ENCODE data around the gene APC2.
"Not testable (repeated sequence)": the region's sequence is repeated elsewhere in the genome, so short reads cannot be mapped to it uniquely, and the experiment has no call there.

The APC2 gene

DNA sequence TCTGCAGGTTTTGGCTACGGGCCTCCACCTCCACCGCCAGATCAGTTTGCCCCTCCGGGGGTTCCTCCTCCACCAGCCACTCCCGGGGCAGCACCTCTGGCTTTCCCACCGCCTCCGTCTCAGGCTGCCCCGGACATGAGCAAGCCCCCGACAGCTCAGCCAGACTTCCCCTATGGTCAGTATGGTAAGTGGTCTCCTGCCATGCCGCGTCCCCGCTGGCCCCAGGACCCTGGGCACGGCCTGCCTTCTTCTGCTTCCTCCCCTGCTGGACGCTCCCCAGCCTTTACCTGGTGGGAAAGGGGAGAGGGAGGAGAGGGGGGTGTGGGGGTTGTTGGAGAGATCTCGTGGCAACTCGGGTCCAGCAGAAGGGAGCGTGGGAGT lies 17.4 kb upstream of the APC2 start:
- DNase-seq = no peak

DNA sequence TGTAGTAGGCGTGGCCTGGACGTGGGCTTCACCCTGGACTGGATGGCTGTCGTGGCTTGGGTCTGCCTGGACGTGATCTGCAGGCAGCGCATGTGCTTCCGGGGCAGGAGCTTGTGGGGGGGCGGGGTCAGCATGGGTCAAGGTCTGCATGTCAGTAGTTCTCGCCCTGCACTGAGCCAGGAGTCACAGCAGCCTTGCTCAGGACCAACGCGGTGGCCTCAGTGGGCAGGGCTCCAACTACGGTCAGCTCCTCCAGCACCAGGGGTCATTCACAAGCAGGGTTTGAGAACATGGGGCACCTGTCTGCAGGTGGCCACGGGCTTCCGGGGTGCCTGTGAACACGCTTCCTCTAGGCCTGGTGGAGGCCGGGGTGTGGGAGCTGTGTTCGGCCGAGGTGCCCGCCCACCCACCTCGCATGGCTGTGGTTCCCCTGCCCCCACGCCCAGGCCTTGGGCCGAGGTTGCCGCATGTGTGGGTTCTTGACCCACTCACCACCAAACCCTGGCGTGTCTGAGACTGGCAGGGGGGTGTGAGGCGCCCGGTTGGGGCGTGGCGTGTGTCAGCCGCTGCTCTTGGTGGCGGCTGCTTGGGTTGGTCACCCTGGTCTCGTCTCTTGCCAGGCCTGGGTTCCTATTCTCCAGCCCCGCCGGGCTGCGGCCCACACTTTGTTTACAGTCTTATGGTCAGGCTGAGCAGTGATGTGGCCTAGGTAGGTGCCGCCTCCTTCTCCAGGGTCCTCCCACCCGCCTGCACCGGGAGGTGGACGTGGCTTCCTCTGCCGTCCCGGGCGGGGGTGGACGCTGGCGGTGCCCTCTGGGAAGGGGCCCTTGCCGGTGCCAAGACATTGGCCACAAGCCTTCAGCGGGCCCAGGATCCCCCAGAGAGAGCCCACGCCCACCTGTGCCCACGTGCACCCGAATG lies 16.5 kb upstream of the APC2 start:
- no peak for DNase-seq

DNA sequence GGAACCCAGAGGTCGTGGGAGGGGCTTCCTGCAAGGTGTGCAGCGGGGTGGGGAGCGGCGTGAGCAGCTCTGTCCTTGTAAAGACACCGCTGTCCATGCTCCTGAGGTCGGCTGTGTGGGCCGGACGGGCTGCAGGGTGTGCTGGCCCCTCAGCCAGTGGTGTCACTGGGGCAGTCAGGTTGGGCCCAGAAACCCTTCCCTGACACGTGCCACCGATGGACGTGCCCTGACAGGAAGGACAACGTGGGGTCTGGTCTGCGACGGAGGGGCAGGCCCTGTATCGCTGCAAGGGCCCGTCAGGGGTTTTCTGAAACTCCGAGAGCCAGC lies 15.9 kb upstream of the APC2 start:
- no peak for DNase-seq

DNA sequence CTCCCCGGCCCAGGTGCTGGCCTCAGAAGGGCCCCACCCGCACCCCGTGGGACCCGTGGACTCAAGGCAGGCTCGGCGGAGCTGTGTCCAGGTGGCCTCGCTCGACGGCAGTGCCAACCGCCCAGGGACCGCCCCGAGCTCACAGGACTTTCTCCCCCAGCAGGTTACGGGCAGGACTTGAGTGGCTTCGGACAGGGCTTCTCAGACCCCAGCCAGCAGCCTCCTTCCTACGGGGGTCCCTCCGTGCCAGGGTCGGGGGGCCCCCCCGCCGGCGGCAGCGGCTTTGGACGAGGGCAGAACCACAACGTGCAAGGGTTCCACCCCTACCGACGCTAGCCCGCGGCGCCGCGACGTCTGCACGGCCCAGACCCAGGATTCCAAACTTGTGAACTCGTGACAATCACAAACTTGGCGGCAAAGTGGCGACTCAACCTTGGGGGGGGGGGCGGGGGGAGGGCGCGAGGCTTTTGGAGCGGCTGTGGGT lies 15.3 kb upstream of the APC2 start:
- no peak for DNase-seq

DNA sequence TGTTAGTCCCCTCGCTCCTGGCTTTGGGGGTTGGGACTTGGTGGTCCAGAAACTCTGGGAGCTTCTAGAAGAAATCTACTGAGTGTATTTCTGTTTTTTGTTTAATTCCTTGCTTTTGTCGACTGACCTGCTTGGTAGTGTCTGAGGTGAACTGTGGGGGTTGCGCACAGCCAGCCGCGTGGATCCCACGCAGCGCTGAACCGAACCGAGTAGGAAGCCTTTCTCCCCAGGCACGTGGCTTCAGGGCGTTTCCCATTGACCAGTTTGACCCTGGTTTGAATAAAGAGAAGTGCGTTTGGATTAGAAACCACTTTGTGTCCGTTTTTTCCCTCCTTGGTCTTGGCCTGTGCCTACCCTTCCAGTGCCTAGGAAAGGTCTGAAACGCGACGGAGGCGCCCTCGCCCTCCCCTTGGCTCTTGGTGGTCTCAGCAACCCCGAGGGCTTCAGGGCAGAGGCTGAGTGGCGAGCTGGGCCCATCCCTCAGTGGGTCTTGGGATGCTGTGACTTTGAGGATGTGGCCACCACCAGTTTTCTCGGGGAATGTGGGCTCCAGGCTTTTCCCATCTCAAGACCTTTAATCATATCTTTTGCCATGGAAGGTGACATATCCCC lies 14.4 kb upstream of the APC2 start:
- DNase-seq = no peak

DNA sequence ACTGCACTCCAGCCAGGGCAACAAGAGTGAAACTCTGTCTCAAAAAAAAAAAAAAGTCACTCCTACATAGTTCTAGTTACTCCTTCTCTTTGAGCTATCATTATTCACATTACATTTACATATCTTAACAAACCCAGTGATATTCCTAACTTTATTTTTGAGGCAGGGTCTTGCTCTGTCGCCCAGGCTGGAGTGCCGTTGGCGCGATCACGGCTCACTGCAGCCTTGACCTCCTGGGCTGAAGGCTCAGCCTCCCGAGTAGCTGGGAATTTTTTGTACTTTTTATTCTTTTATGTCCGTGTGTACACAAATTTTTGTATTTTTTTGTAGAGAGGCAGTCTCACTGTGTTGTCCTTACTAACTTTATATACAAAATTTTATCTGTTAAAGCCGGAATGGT lies 12.3 kb upstream of the APC2 start:
- no peak for DNase-seq

DNA sequence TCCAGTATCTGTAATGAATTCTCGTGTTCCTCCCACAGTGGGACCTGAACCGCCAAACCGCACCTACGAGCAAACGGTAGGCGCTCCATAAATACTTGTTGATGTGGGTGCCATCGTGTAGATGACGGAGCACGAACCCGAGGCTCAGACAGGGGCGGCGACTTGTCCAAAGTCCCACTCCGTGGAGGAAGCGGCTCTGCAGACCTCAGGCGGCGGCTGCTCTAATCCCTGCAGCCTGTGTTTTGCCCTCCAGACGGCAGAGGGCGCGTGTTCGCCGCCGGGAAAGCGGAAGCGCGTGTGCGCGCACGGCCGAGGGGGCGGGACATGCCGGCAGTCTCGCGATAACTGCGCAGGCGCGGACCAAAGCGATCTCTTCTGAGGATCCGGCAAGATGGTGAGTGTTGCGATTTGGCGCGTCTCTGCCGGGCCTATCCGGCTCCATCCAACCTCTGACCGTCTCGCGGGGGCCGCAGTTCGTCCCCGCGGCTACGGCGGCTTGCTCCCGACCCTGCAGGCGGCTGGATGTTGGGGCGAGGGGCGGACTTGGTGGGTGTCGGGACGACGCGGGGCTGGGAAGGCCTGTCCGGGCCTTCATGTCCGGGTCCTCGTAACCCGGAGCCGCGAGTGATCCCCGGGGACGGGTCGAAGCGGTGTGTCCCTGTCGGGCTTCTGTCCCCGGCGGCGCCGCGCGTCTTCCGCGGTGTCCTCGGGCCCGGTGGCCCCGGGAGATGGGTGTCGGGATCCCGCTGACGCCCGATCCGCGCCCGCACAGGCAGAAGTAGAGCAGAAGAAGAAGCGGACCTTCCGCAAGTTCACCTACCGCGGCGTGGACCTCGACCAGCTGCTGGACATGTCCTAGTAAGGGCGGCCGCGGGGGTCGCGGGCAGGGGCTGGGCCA lies 11.6 kb upstream of the APC2 start, which contains the start of gene RPS15:
RPS15 (plus strand) TSS at position 362 of the 898 bp plus-strand sequence; CDS start at position 392, 30 bp downstream.
- DNase-seq = peak; percentile 40

DNA sequence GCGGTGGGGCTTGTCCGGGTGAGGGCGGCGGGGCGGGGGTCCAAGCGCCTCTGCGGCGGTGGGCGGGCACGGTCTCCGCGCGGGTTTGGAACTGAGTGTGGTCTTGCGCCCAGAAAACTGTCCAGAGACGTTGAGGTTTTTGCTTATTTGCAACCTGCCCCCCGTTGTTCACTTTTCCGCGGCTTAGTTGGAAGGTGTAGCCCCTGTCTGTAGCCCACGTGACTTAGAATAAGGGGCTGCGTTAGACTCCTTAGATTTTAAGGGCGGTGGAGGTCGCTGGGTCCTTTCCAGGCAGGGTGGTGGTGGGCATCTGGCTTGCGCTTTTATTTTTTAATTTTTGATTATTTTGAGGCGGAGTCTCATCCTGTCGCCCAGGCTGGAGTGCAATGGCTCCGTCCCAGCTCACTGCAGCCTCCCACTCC lies 11.0 kb upstream of the APC2 start:
- no peak for DNase-seq

DNA sequence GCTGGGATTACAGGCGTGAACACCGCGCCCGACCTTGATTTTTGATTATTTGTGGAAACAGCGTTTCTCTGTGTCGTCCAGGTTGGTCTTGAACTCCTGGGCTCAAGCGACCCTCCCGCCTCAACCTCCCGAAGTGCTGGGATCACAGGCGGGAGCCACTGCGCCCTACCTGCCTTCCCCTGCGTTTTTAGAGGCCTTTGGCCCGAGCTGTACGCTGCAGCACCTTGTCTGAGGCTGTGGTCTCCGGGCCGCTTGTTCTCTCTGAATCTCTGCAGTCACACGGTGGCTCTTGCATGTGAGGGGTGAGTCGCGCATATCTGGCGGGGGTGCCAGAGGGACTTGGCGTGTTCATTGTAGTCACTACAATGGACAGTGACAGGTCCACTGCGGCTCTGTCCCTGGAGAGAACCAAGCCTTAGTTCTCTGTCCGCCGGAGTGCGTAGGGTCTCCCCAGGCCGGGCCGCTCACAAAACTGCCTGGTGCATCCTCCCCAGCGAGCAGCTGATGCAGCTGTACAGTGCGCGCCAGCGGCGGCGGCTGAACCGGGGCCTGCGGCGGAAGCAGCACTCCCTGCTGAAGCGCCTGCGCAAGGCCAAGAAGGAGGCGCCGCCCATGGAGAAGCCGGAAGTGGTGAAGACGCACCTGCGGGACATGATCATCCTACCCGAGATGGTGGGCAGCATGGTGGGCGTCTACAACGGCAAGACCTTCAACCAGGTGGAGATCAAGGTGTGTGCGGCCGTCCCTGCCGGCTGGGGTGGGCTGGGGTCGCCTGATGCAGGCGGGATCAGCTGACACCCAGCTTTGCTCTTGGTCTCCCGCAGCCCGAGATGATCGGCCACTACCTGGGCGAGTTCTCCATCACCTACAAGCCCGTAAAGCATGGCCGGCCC lies 10.2 kb upstream of the APC2 start:
- DNase-seq = not testable (repeated sequence)

DNA sequence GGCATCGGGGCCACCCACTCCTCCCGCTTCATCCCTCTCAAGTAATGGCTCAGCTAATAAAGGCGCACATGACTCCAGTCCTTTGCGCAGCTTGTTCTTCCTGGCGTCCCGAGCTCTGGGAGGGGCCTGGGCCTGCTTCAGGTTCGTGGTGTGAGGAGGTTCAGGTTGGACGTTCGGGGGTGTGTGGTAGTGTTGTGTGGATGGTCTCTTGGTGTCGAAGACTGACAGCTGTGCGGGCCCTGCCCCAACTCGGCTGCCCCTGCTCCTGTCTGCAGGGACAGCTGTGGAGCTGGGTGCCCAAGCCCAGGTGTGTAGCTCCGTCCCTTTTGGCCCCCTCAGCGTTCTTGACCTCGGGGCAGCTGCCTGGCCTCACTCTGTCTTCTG lies 9.5 kb upstream of the APC2 start:
- DNase-seq = no peak

DNA sequence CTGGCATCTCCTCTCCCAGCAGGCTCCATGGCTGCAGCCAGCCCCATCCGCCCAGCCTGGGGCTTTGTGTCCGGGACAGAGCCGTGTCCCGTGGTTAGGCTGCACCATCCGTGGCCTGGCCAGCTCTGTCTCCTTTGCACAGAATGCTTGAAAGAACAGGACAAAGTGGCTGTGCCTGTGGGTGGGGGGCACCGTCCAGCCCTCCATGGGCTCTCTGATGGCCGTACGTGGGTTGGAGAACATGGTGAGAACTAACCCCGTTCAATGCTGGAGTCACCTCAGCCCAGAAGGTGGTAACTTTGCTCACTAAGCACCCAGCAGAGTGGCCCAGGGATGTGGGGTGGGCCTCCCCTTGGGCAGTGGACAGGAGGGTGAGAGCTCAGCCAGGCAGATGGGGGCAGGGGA lies 8.9 kb upstream of the APC2 start:
- no peak for DNase-seq

DNA sequence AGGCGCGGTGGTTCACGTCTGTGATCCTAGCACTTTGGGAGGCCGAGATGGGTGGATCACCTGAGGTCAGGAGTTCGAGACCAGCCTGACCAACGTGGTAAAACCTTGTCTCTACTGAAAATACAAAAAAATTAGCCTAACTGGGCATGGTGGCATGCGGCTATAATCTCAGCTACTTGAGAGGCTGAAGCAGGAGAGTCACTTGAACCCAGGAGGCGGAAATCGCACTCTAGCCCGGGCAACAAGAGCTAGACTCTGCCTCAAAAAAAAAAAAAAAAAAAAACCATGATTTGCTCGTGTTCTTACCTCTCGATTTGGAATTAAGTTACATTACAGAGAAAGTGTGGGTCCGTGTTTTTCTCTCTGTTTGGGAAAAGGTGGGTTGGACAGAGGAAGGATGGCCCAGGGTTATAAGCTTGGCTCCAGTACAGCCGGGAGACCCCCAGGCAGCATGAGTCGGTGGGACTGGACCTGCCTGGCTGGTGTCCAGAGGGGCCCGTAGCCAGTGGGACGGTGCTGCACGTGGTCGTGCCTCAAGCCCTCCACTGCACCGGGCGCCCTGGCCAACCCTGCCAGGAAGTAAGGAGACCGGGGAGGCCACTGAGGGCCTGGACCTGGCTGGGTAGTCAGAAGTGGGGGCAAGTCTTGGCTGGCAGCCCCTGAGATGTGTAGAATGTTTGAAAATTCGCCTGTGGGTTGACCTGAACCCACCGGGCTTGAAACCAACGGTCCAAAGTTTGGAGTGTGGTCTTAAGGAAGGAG lies 8.1 kb upstream of the APC2 start:
- no peak for DNase-seq

DNA sequence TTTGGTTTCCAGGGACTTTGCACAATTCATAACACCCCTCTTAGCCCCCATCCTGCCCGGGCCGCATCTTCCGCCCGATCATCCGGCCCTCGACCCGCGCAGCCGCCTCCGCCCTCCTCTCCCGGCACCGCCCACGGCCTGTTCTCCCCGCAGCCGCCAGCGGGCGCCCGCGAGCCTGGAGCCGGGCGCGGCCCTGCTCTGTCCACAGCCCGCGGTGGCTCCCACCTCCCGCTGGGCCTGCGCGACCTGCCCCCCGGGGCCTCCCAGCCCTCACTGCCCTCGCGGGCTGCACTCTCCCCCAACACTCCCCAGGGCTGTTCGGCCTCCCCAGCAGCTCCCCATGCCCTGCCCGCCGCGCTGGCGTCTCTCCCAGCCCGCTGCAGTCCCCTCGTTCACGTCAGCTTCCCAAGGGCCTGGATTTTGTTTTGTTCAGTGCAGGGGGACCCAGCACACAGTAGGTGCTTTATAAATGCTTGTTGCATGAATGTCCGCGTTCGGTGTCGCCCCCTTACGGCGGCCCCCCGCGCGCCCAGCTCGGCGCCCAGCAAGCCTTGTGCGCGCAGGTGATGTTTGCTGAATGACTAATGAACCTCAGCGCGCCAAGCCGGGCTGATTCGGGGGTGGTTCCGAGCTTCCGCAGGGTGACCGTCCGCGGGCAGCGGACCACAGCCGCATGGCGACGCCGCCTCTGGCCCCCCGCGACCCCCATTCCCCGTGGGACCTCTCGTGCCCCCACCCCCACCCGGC lies 4.6 kb upstream of the APC2 start:
- no peak for DNase-seq

DNA sequence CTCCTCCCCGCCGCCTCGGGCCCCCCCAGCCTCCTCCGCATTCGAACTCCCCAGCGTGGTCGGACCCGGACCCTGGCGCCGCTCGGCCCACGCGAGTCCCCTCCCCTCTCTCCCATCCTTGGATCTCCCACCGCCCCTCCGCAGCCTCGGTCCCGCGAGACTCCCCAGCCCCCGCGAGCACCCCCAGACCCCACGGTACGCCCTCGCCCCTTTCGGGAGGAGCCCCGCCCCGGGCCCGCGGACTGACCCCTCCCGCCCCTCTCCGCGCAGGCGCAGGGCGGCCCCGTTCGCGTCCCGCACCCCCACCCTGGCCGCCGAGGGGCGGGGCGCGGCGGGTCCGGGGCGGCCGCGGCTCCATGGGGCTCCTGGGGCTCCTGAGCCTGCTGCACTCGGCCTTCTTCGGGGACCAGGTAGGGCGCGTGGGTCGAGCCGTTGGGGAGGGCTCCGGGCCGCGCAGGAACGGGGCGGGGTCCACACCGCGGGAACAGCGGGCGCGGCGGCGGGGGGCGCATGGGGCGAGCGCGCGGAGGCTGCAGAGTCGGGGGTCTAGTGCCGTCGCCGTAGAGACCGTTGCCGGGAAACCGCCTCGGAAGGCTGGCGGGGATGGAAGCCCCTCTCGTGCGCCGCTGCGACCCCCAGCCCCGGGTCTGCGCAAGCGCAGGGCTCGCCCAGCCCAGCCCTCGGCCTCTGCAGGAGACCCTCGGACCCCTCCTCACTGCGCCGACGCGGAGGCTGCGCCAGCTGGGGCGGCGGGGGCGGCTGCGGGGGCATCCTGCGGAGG lies 3.8 kb upstream of the APC2 start:
- DNase-seq = no peak

DNA sequence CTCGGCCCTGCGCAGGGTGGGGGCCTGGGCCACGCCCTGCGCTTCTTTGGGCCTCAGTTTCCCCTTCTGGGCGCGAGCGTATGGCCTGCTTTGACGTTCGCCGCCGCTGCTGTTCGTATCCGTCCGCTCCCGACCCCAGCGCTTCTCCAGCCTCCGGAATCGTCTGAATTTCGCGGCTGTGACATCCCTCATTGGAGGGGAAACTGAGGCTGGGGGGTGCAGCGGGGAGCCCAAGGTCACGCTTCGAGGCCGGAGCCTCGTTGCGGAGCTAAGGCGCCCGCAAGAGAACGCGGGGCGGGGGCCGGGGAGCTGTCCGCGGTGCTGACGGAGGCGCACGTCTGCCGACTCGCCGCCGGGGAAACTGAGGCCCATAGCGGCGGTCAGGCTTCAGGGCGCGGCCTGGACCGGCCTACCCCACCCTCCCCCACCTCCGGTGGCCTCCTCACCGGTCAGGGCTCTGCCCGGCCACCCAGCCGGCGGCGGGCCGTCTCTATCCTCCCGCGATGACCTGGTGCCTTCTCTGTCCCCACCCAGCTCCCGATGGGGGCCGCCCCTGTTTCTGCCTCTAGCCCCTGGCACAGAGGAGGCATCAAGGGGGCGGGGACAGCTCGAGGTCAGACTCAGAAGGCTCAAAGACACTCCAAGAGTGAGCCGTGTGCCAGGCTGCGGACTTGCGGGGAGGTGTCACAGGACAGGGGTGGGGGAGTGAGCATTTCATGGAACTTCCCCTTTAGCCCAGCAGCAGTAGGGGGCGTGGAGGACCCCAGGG lies 3.0 kb upstream of the APC2 start:
- DNase-seq = no peak

DNA sequence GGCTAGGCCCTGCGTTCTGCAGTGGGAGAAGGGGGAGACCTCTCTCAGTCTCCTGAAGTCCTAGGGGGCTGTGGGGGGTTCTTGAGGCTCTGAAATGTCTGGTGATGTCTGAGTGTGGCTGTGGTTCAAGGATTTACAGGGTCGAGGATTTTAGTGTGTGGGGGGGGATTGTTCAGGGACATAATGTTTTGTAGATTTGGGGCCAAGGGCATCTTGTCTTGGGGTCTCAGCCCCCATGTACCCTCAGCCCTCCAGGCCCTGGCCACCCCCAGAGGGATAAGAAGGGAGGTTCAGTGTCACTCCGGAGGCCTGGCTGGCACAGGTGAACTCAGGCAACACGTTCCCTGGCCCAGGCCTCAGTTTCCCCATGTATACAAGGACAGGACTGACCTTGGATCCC lies 2.4 kb upstream of the APC2 start:
- no peak for DNase-seq

DNA sequence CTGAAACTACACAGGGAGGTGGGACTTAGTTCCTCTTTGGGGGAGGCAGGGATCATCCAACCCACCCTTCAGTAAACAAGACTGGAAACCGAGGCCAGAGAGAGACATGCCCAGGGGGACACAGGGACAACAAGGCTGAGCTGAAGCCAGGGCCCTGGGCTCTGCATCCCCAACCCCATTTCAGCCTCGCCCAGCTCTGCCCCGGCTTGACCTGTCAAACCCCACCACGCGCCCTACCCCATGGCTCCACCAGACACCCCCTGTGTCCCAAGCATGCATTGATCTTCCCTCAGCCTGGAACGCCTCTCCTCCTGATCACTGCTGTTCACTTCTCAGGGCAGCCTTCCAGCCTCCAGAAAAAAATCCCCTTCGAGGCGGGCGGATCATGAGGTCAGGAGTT lies 2.0 kb upstream of the APC2 start:
- DNase-seq = no peak

DNA sequence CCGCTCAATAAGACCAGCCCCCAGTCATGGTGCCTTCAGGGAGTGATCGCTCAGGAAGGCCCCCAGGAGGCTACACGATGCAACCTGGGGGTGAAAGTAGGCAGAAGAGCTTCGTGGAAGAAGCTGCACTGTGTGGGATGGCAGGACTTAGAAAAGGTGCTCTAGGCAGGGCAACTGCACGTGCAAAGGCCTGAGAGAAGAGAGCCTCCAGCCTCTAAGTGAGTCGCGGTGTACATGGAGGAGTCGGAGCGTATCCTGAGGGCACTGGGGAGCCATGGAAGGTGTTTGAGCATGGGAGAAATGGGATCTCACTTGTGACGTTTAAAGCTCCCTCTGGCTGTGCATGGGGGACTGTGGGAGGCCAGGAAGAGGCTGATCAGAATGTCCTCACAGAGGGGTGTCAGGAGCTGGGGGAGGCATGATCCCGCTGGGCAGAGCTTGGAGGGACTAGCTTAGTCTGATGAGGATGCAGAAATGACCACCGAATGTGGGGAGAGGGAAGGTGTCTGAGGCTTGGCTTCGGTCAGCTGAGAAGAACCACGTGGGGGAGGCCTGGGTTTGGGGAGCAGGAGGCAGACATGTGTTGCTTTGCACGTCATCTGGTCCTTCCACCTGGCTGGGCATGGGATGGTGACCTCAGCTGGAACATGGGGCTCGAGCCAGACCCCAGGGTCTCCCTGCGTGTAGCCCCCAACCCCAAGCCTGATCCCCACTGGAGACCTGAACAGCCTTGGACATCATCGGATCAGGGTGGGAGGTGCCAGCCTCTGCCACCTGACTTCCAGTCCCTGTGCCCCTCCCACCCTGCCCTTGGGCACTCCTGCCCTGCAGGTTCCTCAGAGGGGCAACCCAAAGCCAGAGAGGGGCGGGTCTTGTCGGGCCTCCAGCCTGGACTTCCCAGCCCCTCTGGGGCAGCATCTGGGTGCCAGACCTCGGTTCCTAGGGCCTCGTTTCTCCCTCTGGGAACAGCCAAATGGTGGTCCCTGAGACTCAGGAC lies 1.1 kb downstream of the APC2 start:
- DNase-seq = no peak

Data from SIG-M5 (cell line).